SU-DHL-6 (cell line): ENCODE results near the gene MYBBP1A.

ENCODE experiments used
- H2AFZ ChIP-seq: fragments of 200-600 bp; sonication (generic); 2 replicates; pipeline ENCODE4 v1.6.1; 2014; ENCODE audit warnings: low read depth, mild to moderate bottlenecking, moderate library complexity, mixed read lengths, antibody characterized with exemption, low read length; ENCODE audit not compliant: severe bottlenecking
- H3F3A ChIP-seq: fragments of 200-600 bp; shearing (Covaris generic); 2 replicates; pipeline ENCODE4 v1.6.0; 2016; ENCODE audit warnings: antibody characterized with exemption, mild to moderate bottlenecking; ENCODE audit not compliant: insufficient read depth
- H3K27ac ChIP-seq: fragments of 200-600 bp; sonication (generic); 2 replicates; pipeline ENCODE4 v1.5.1; 2016; ENCODE audit warnings: low read depth, mild to moderate bottlenecking, low read length, moderate library complexity, mixed read lengths
- H3K27me3 ChIP-seq: fragments of 200-600 bp; sonication (generic), shearing (Covaris generic); 2 replicates; pipeline ENCODE4 v1.6.0; 2014; ENCODE audit warnings: mild to moderate bottlenecking, low read length
- H3K36me3 ChIP-seq: fragments of 200-600 bp; sonication (generic); 2 replicates; pipeline ENCODE4 v1.6.1; 2014; ENCODE audit warnings: mild to moderate bottlenecking, low read length, mixed read lengths
- H3K4me2 ChIP-seq: fragments of 300-600, 200-600 bp; shearing (Covaris generic), sonication (generic); 2 replicates; pipeline ENCODE4 v1.6.0; 2014; ENCODE audit warnings: low read length, low read depth, mild to moderate bottlenecking; ENCODE audit not compliant: poor library complexity, severe bottlenecking
- H3K4me3 ChIP-seq: fragments of 200-600 bp; sonication (generic); 2 replicates; pipeline ENCODE4 v1.5.1; 2014; ENCODE audit warnings: antibody characterized with exemption, low read length, mild to moderate bottlenecking, mixed read lengths; ENCODE audit not compliant: insufficient read depth, poor library complexity, severe bottlenecking
- H3K79me2 ChIP-seq: fragments of 200-600 bp; sonication (generic); 2 replicates; pipeline ENCODE4 v1.6.1; 2014; ENCODE audit warnings: mild to moderate bottlenecking, low read length, moderate library complexity; ENCODE audit not compliant: insufficient read depth
- H3K9ac ChIP-seq: fragments of 200-600 bp; sonication (generic); 2 replicates; pipeline ENCODE4 v1.7.0; 2014; ENCODE audit warnings: mild to moderate bottlenecking, low read length
- H3K9me2 ChIP-seq: fragments of 200-600 bp; sonication (generic); replicated peaks from 2 replicates; pipeline ENCODE4 v1.6.1; 2014; ENCODE audit warnings: low read length; ENCODE audit not compliant: insufficient read depth
- H3K9me3 ChIP-seq: fragments of 200-600 bp; sonication (generic); 2 replicates; pipeline ENCODE4 v1.6.1; 2014; ENCODE audit warnings: low read length, mixed read lengths; ENCODE audit not compliant: insufficient read depth
- H4K20me1 ChIP-seq: fragments of 200-600 bp; sonication (generic); 2 replicates; pipeline ENCODE4 v1.6.1; 2014; ENCODE audit warnings: low read depth, mild to moderate bottlenecking, antibody characterized with exemption, low read length, moderate library complexity, mixed read lengths
- CTCF ChIP-seq: fragments of 200-600 bp; sonication (generic); IDR thresholded peaks from one replicate; pipeline ENCODE4 v1.5.1; 2017; ENCODE audit warnings: antibody characterized with exemption, mild to moderate bottlenecking, low read length, moderate library complexity; ENCODE audit not compliant: insufficient read depth, poor library complexity, severe bottlenecking
- EZH2phosphoT487 ChIP-seq: fragments of 200-600 bp; sonication (generic), shearing (Covaris generic); conservative IDR thresholded peaks from 2 replicates; pipeline ENCODE4 v1.6.1; 2018; ENCODE audit warnings: mild to moderate bottlenecking, antibody characterized with exemption, low read length, moderate library complexity, mixed read lengths

MYBBP1A gene

GRCh38 chr17:4498461-4499397 is 56.5 kb downstream of the MYBBP1A start, which contains the start of gene SPNS2:
Gene SPNS2, plus strand, starts transcription at chr17:4498881. Its CDS starts 167 bp downstream, at chr17:4499048.
- no peak within 1 kb of the TSS for H2AFZ ChIP-seq
- H3F3A ChIP-seq = no peaks in the 10 kb centered on the region
- H3K9me3 ChIP-seq = no peaks in the 10 kb centered on the region
- no peak within 1 kb of the TSS for H3K27ac ChIP-seq
- no peaks in the 10 kb centered on the region for H3K36me3 ChIP-seq
- peak within 1 kb of the TSS; percentile 59 for H3K4me2 ChIP-seq
- H3K27me3 ChIP-seq = 0 out of 2 replicates have a peak, but pooled peaks cover 5% of the 10 kb centered on the region
- peak within 1 kb of the TSS; percentile 47 for H3K4me3 ChIP-seq
- no peak for TF ChIP-seq EZH2phosphoT487
- no peaks in the 10 kb centered on the region for H3K79me2 ChIP-seq
- no peaks in the 10 kb centered on the region for H3K9me2 ChIP-seq
- H4K20me1 ChIP-seq = no peaks in the 10 kb centered on the region
- no peak within 1 kb of the TSS; the same call in 1 of the 2 replicates for H3K9ac ChIP-seq

GRCh38 chr17:4497101-4497824 is 57.9 kb downstream of the MYBBP1A start:
- TF ChIP-seq EZH2phosphoT487 = no peak
- TF ChIP-seq CTCF = no peak
- Histone ChIP-seq H3F3A (no peaks in the 10 kb centered on the region), H3K36me3 (no peaks in the 10 kb centered on the region), H2AFZ (no peak overlapping the region), H3K4me2 (no peak overlapping the region), H3K4me3 (no peak overlapping the region), H3K9me3 (no peaks in the 10 kb centered on the region), H4K20me1 (no peaks in the 10 kb centered on the region), H3K79me2 (no peaks in the 10 kb centered on the region), H3K27ac (no peak overlapping the region), H3K9ac (no peak overlapping the region), H3K27me3 (0 out of 2 replicates have a peak, but pooled peaks cover 5% of the 10 kb centered on the region), H3K9me2 (no peaks in the 10 kb centered on the region)

DNA sequence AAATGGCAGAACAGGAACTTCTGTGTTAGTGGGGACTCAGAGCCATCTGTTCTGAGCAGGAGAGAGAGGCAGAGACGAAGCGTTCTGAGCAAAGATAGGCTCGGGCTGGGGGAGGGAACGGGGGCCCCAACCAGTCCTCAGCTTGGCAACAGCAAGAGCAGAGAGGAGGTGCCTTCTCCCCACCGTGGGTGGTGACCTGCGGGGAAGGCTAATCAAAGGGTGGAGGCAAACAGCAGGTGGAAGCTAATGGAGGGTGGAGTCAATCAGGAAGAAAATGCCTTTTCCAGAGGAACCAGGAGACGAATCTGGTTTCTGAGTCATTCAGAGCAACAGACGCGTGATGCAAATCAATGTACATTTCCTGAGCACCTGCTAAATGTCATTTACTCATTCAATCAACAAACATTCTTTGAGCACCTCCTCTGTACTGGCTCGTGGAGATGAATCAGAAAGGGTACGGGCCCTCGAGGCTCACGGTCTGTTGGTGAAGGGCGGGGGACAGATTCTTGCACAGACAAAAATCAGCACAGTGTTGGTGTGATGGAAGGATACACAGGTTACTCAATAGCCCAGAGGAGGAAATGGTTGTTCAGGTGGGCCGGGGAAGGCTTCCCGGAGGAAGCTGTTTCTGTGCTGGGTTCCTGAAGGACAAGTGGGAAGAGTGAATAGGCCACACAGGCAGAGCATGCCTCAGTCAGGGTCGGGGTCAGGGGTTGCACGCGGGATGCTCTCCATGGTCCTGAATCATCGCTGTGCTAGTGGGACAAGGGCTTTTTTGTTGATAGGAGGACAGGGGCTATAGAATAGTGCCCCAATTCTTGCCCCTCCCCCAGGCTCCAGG is 62.2 kb downstream of the MYBBP1A start:
- H3F3A ChIP-seq = no peaks in the 10 kb centered on the region
- H3K4me2 ChIP-seq = no peak overlapping the region
- no peak for TF ChIP-seq EZH2phosphoT487
- no peak for TF ChIP-seq CTCF

More for the DNA sequence above, 62.2 kb downstream of the MYBBP1A start:
- no peaks in the 10 kb centered on the region for H4K20me1 ChIP-seq
- no peaks in the 10 kb centered on the region for H3K9me3 ChIP-seq
- no peak overlapping the region for H3K27ac ChIP-seq
- 0 out of 2 replicates have a peak, but pooled peaks cover under 1% of the 10 kb centered on the region for H3K27me3 ChIP-seq
- no peak overlapping the region for H3K4me3 ChIP-seq
- no peaks in the 10 kb centered on the region for H3K9me2 ChIP-seq
- H2AFZ ChIP-seq = no peak overlapping the region
- H3K79me2 ChIP-seq = no peaks in the 10 kb centered on the region
- H3K9ac ChIP-seq = no peak overlapping the region
- H3K36me3 ChIP-seq = no peaks in the 10 kb centered on the region
